ENCODE data around the gene PLEKHD1.

GRCh38 chr14:69491193-69491592, 6.7 kb downstream of the PLEKHD1 start:
- TF ChIP-seq CTCF (IDR thresholded peaks at IDR 0.05; ENCODE audit: insufficient read depth, low read depth, low read length) (no peak), EZH2 (IDR thresholded peaks at IDR 0.05; ENCODE audit: insufficient read depth, low read length) (no peak)
